22Rv1 (cell line): ENCODE measurements around the gene RNF212B.
"Not testable (repeated sequence)": the region's sequence is repeated elsewhere in the genome, so short reads cannot be mapped to it uniquely, and the experiment has no call there.

Experiments
- H3K27ac ChIP-seq: fragments of 450-650 bp; 2 replicates; pipeline ENCODE4 v1.5.1; 2017
- CTCF ChIP-seq: fragments of 450-650 bp; IDR thresholded peaks from 2 replicates; pipeline ENCODE4 v1.5.1; 2017; ENCODE audit warnings: mild to moderate bottlenecking
- ZFX ChIP-seq: fragments of 450-650 bp; IDR thresholded peaks from 2 replicates; pipeline ENCODE4 v1.6.1; 2017; ENCODE audit warnings: antibody characterized with exemption, borderline replicate concordance

RNF212B gene

GRCh38 chr14:23248601-23249000, 10.9 kb downstream of the RNF212B start:
- no peak overlapping the region for H3K27ac ChIP-seq
- no peak for TF ChIP-seq CTCF

- no peak overlapping the region for H3K27ac ChIP-seq
- TF ChIP-seq CTCF (no peak), ZFX (no peak)
Measured at GRCh38 chr14:23249824-23250223, 12.1 kb downstream of the RNF212B start.

- TF ChIP-seq CTCF: no peak
- TF ChIP-seq ZFX: no peak
- H3K27ac ChIP-seq: no peak overlapping the region
Measured at GRCh38 chr14:23252006-23252405, 14.3 kb downstream of the RNF212B start.

GRCh38 chr14:23252420-23253333, 14.9 kb downstream of the RNF212B start:
- TF ChIP-seq ZFX (no peak), CTCF (no peak)
- no peak overlapping the region for H3K27ac ChIP-seq

GRCh38 chr14:23258256-23258655, 20.5 kb downstream of the RNF212B start:
- no peak overlapping the region for H3K27ac ChIP-seq
- TF ChIP-seq ZFX: no peak
- no peak for TF ChIP-seq CTCF

- TF ChIP-seq CTCF (no peak), ZFX (no peak)
- no peak overlapping the region for H3K27ac ChIP-seq
Measured at GRCh38 chr14:23259426-23259825, 21.7 kb downstream of the RNF212B start.

GRCh38 chr14:23260849-23261248, 23.1 kb downstream of the RNF212B start:
- H3K27ac ChIP-seq: not testable (repeated sequence)
